HepG2 (cell line): ENCODE measurements around the gene PSMB11. TPM values are rescaled to one million over a fixed set of nuclear protein-coding genes. Genes with fewer than 3 reads are reported as not detected.

Experiments
- ATAC-seq: fragments of 200-7000 bp; cut with Tn5 transposase; 3 replicates; pipeline ENCODE4 v1.9.1; 2020; ENCODE audit warnings: mild to moderate bottlenecking, moderate library complexity
- BruUV-seq: library from RNA; stranded (reverse); fragments of 400-500 nt; replicated peaks from 2 replicates; lab custom pipeline; 2021; lab: Mats Ljungman, UMichigan
- CTCF ChIA-PET: fragments of 300-600 bp; formaldehyde crosslinking; extraction: SDS; loops from one replicate; lab custom pipeline; 2021; ENCODE audit warnings: low total read pairs, inconsistent platforms, low intra/inter-chr PET ratio; lab: Yijun Ruan, JAX
- POLR2A ChIA-PET: fragments of 350-600 bp; sonication (Branson Sonifier 250); formaldehyde crosslinking; loops from one replicate; lab custom pipeline; 2020; ENCODE audit warnings: antibody characterized with exemption, inconsistent platforms; lab: Yijun Ruan, JAX
- DNase-seq: peaks from one replicate; pipeline ENCODE4 v3.0.0-alpha.2; 2015; ENCODE audit warnings: low spot score
- FAIRE-seq: peaks from 3 replicates; lab custom pipeline; 2011; peaks lifted over from hg19 to GRCh38; lab: Jason Lieb, UNC
- H2AFZ ChIP-seq: one replicate; pipeline ENCODE4 v1.6.1; 2011; ENCODE audit warnings: low read length, inconsistent platforms
- H3K27ac ChIP-seq: fragments of 300-600 bp; 3 replicates; pipeline ENCODE4 v1.8.0; 2011; ENCODE audit warnings: mixed run types, mild to moderate bottlenecking, mixed read lengths, low read length, inconsistent platforms; ENCODE audit not compliant: insufficient read depth; ENCODE audit errors: extremely low read length
- H3K27me3 ChIP-seq, 2 experiments: fragments of 200-600 bp in 1 of 2; 2 replicates in 1 of 2; 3 replicates in 1 of 2; pipeline versions ENCODE4 v1.6.0 to v1.8.0; 2011; ENCODE audit warnings: low read length in 2 of 2, mild to moderate bottlenecking in 2 of 2, moderate library complexity in 2 of 2, inconsistent platforms in 1 of 2; ENCODE audit not compliant: insufficient read depth in 2 of 2, control insufficient read depth in 1 of 2
- H3K36me3 ChIP-seq, 2 experiments: fragments of 200-600 bp in 1 of 2; replicated peaks in 1 of 2; 2 replicates in 1 of 2; 3 replicates in 1 of 2; pipeline versions ENCODE4 v1.5.1 to v1.8.0; 2011; ENCODE audit warnings: low read length in 2 of 2, inconsistent platforms in 1 of 2; ENCODE audit not compliant: insufficient read depth in 2 of 2, control insufficient read depth in 1 of 2
- H3K4me1 ChIP-seq: 2 replicates; pipeline ENCODE4 v1.5.1; 2012; ENCODE audit warnings: low read length, inconsistent platforms; ENCODE audit not compliant: insufficient read depth
- H3K4me2 ChIP-seq: 2 replicates; pipeline ENCODE4 v1.6.0; 2011; ENCODE audit warnings: low read depth, low read length, inconsistent platforms
- H3K4me3 ChIP-seq, 3 experiments: fragments of 200-600 bp in 1 of 3; sonication (generic), shearing (Covaris generic) in 1 of 3; replicated peaks in 1 of 3; 2 replicates each; pipeline ENCODE4 v1.5.1; 2011 to 2016; ENCODE audit warnings: low read length in 3 of 3, inconsistent platforms in 2 of 3, low read depth in 2 of 3, mild to moderate bottlenecking in 2 of 3, control low read depth in 1 of 3, mixed read lengths in 1 of 3; ENCODE audit not compliant: insufficient read depth in 1 of 3
- H3K79me2 ChIP-seq: one replicate; pipeline ENCODE4 v1.6.1; 2011; ENCODE audit warnings: low read length, inconsistent platforms; ENCODE audit not compliant: insufficient read depth
- H3K9ac ChIP-seq: 2 replicates; pipeline ENCODE4 v1.6.0; 2011; ENCODE audit warnings: mild to moderate bottlenecking, low read depth, low read length, inconsistent platforms; ENCODE audit not compliant: insufficient read depth
- H3K9me3 ChIP-seq: 2 replicates; pipeline ENCODE4 v1.5.1; 2012; ENCODE audit warnings: mild to moderate bottlenecking, low read length
- H4K20me1 ChIP-seq: 2 replicates; pipeline ENCODE4 v1.6.0; 2011; ENCODE audit warnings: inconsistent platforms, mild to moderate bottlenecking, low read length, moderate library complexity; ENCODE audit not compliant: insufficient read depth
- DMTF1 ChIP-seq: sonication (generic); formaldehyde crosslinking; IDR thresholded peaks from 2 replicates; pipeline ENCODE4 v1.4.0; 2020; ENCODE audit warnings: mild to moderate bottlenecking, missing genetic modification reagents
- FOSL1 ChIP-seq: sonication (generic); formaldehyde crosslinking; IDR thresholded peaks from 2 replicates; pipeline ENCODE4 v1.9.0; 2021; ENCODE audit warnings: missing genetic modification reagents, borderline replicate concordance
- FOSL2 ChIP-seq: sonication (generic); formaldehyde crosslinking; IDR thresholded peaks from 2 replicates; pipeline ENCODE4 v1.4.0; 2020; ENCODE audit warnings: missing genetic modification reagents
- FOXC1 ChIP-seq: sonication (generic); formaldehyde crosslinking; IDR thresholded peaks from 2 replicates; pipeline ENCODE4 v1.8.0; 2022; ENCODE audit warnings: mild to moderate bottlenecking, missing genetic modification reagents, borderline replicate concordance
- GLMP ChIP-seq: sonication (generic); formaldehyde crosslinking; IDR thresholded peaks from 2 replicates; pipeline ENCODE4 v1.9.0; 2021; ENCODE audit warnings: missing genetic modification reagents, mild to moderate bottlenecking, borderline replicate concordance
- JUND ChIP-seq: sonication (generic); formaldehyde crosslinking; IDR thresholded peaks from 2 replicates; pipeline ENCODE4 v1.8.0; 2022; ENCODE audit warnings: mild to moderate bottlenecking, missing genetic modification reagents
- MLLT10 ChIP-seq: sonication (generic); formaldehyde crosslinking; IDR thresholded peaks from 2 replicates; pipeline ENCODE4 v1.4.0; 2020; ENCODE audit warnings: missing genetic modification reagents
- TEAD2 ChIP-seq: sonication (generic); formaldehyde crosslinking; IDR thresholded peaks from 2 replicates; pipeline ENCODE4 v1.9.0; 2021; ENCODE audit warnings: missing genetic modification reagents
- TEAD3 ChIP-seq: optimal IDR thresholded peaks from 2 replicates; pipeline ENCODE3; 2016; ENCODE audit warnings: borderline replicate concordance
- ZBTB14 ChIP-seq: sonication (generic); formaldehyde crosslinking; IDR thresholded peaks from 2 replicates; pipeline ENCODE4 v1.4.0; 2020; ENCODE audit warnings: missing genetic modification reagents
- ZNF556 ChIP-seq: sonication (generic); formaldehyde crosslinking; IDR thresholded peaks from 2 replicates; pipeline ENCODE4 v1.4.0; 2020; ENCODE audit warnings: mild to moderate bottlenecking, missing genetic modification reagents, borderline replicate concordance
- WGBS: methylation state at CpG from one replicate; pipeline ENCODE4 v1.1.6; 2017; ENCODE audit warnings: low lambda C conversion rate; 5-methylcytosine and 5-hydroxymethylcytosine counted together
- in situ Hi-C: cut with HindIII; loops from 2 replicates; pipeline ENCODE4 v1.10.0; 2017; ENCODE audit warnings: low pct_unique_long_range_greater_than_20kb; ENCODE audit not compliant: extremely low pct_ligation_motif_present
- intact Hi-C: fragments of 100-400 bp; cut with micrococcal nuclease; formaldehyde crosslinking; loops from one replicate; pipeline ENCODE4 v1.10.0; 2022; ENCODE audit not compliant: unreplicated experiment
- polyA plus RNA-seq, 8 experiments: library from polyadenylated mRNA; depleted of rRNA in 3 of 8; stranded (reverse) in 7 of 8; unstranded in 1 of 8; fragments of >200 nt; fragmentation: Illumina TruSeq in 4 of 8; extraction: Trizol in 4 of 8; gene quantifications; 2 replicates each; pipeline versions ENCODE4 v1.2.1 to v1.2.3, GENCODE V29; 2011 to 2016; ENCODE audit warnings: low read depth in 4 of 8, missing spikeins in 1 of 8, mixed read lengths in 1 of 8; ENCODE audit not compliant: insufficient read depth in 1 of 8
- total RNA-seq, 5 experiments: library from RNA; depleted of rRNA; stranded (reverse); fragments of >200 nt; fragmentation: Illumina TruSeq; extraction: Trizol; gene quantifications; 2 replicates each; pipeline ENCODE4 v1.2.3, GENCODE V29; 2016; ENCODE audit warnings: low read depth in 1 of 5
- TF ChIP-seq, protein P1 (sequence below): sonication (generic); formaldehyde crosslinking; IDR thresholded peaks from 2 replicates; pipeline ENCODE4; 2020; ENCODE audit warnings: missing genetic modification reagents, mild to moderate bottlenecking, borderline replicate concordance
- TF ChIP-seq, protein P2 (sequence below): sonication (generic); formaldehyde crosslinking; IDR thresholded peaks from 2 replicates; pipeline ENCODE4 v1.4.0; 2020; ENCODE audit warnings: missing genetic modification reagents
- TF ChIP-seq, protein P3 (sequence below): sonication (generic); formaldehyde crosslinking; conservative IDR thresholded peaks from 2 replicates; pipeline ENCODE4 v1.8.1; 2023; ENCODE audit warnings: missing genetic modification reagents

PSMB11 gene
- total and polyA plus RNA-seq, 2 of the 13 experiments (the other 11 are each of a cell fraction or from before 2014, with no cell fraction given), result not detected

DNA sequence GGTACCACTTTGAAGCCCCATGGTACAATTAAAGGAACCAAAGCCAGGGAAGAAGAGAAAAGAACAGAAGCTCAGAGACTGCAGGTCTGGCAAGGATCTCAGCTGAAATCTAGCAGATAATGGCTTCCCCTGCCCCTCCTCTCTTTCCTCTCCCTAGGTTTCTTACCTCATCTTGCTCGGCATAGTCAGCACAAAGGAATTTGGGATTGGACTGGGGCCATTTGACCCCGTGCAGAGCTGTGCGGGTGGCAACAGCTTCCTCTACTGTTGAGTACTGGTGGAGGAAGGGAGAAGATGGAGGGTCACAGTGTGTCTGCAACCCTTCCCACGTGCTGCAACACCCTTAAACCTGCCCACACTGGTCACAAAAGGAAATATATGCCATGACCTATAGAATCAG, 20.0 kb downstream of the PSMB11 start:
- Histone ChIP-seq H3K27me3 (peaks cover 0 to 2% of the 10 kb centered on the region in 2 experiments; a peak in 1 of 5 replicates), H4K20me1 (peaks cover 13% of the 10 kb centered on the region; the same call in 1 of the 2 replicates), H3K4me3 (no peak overlapping the region), H3K79me2 (peaks cover 8% of the 10 kb centered on the region), H3K4me1 (peaks cover 12% of the 10 kb centered on the region), H3K9me3 (no peaks in the 10 kb centered on the region), H3K27ac (no peak overlapping the region), H2AFZ (no peak overlapping the region), H3K36me3 (peaks cover 62 to 75% of the 10 kb centered on the region in 2 experiments), H3K9ac (no peak overlapping the region), H3K4me2 (no peak overlapping the region)
- no peak; the same call in 2 of the 3 replicates for ATAC-seq
- peak; percentile 87 for DNase-seq
- no TSS peak for BruUV-seq
- ChIA-PET POLR2A (interaction anchor here (0.6 to 6.2 kb wide), 11 partner anchors 9 to 133 kb away, joined by 3 to 70 read pairs (median 10); partner anchors contain the start of genes ACIN1, AJUBA, C14orf119 and PRMT5), CTCF (interaction anchor here (1.5 kb wide), 1 partner anchor 75 kb away, joined by 4 read pairs; no protein-coding TSS in a partner anchor)
- peak; percentile 15 for FAIRE-seq
- intact Hi-C loops (no loop called here), in situ Hi-C loops (no loop called here)
- 81% methylated on average over 4 of the region's 4 CpGs for WGBS
- TF ChIP-seq, protein P1, sequence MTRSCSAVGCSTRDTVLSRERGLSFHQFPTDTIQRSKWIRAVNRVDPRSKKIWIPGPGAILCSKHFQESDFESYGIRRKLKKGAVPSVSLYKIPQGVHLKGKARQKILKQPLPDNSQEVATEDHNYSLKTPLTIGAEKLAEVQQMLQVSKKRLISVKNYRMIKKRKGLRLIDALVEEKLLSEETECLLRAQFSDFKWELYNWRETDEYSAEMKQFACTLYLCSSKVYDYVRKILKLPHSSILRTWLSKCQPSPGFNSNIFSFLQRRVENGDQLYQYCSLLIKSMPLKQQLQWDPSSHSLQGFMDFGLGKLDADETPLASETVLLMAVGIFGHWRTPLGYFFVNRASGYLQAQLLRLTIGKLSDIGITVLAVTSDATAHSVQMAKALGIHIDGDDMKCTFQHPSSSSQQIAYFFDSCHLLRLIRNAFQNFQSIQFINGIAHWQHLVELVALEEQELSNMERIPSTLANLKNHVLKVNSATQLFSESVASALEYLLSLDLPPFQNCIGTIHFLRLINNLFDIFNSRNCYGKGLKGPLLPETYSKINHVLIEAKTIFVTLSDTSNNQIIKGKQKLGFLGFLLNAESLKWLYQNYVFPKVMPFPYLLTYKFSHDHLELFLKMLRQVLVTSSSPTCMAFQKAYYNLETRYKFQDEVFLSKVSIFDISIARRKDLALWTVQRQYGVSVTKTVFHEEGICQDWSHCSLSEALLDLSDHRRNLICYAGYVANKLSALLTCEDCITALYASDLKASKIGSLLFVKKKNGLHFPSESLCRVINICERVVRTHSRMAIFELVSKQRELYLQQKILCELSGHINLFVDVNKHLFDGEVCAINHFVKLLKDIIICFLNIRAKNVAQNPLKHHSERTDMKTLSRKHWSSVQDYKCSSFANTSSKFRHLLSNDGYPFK (CRISPR knock-in tag), result no peak
- TF ChIP-seq, protein P2, sequence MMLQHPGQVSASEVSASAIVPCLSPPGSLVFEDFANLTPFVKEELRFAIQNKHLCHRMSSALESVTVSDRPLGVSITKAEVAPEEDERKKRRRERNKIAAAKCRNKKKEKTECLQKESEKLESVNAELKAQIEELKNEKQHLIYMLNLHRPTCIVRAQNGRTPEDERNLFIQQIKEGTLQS (CRISPR knock-in tag), result peak; percentile 84
- TF ChIP-seq, protein P3, sequence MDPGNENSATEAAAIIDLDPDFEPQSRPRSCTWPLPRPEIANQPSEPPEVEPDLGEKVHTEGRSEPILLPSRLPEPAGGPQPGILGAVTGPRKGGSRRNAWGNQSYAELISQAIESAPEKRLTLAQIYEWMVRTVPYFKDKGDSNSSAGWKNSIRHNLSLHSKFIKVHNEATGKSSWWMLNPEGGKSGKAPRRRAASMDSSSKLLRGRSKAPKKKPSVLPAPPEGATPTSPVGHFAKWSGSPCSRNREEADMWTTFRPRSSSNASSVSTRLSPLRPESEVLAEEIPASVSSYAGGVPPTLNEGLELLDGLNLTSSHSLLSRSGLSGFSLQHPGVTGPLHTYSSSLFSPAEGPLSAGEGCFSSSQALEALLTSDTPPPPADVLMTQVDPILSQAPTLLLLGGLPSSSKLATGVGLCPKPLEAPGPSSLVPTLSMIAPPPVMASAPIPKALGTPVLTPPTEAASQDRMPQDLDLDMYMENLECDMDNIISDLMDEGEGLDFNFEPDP (CRISPR knock-in tag), result 0 out of 2 replicates have a peak, but pooled peaks have one; percentile 76
- TF ChIP-seq GLMP (CRISPR knock-in tag) (no peak), ZBTB14 (CRISPR knock-in tag) (no peak), TEAD2 (CRISPR knock-in tag) (no peak), TEAD3 (peak; percentile 64), MLLT10 (no peak), FOSL2 (CRISPR knock-in tag) (peak; percentile 91), DMTF1 (CRISPR knock-in tag) (no peak), JUND (0 out of 2 replicates have a peak, but pooled peaks have one; percentile 27), ZNF556 (CRISPR knock-in tag) (0 out of 2 replicates have a peak, but pooled peaks have one; percentile 52), FOSL1 (CRISPR knock-in tag) (0 out of 2 replicates have a peak, but pooled peaks have one; percentile 32), FOXC1 (CRISPR knock-in tag) (0 out of 2 replicates have a peak, but pooled peaks have one; percentile 46)
